Measurements from ENCODE around the gene CDCA7L.
"Not testable (repeated sequence)": the region's sequence is repeated elsewhere in the genome, so short reads cannot be mapped to it uniquely, and the experiment has no call there.

The CDCA7L gene

GRCh38 chr7:21938463-21938862, 7.2 kb downstream of the CDCA7L start:
- DNase-seq (ENCODE audit: insufficient read length, low spot score) (no peak), FAIRE-seq (no peak)
- no peak for TF ChIP-seq CTCF (IDR thresholded peaks at IDR 0.05; ENCODE audit: insufficient read depth, missing control alignments)

- FAIRE-seq (no peak), DNase-seq (ENCODE audit: insufficient read length, low spot score) (no peak)
- TF ChIP-seq CTCF (IDR thresholded peaks at IDR 0.05; ENCODE audit: insufficient read depth, missing control alignments): no peak
Measured at GRCh38 chr7:21934808-21935207, 10.9 kb downstream of the CDCA7L start.

GRCh38 chr7:21933293-21933692, 12.4 kb downstream of the CDCA7L start:
- not testable (repeated sequence) for DNase-seq (ENCODE audit: insufficient read length, low spot score); FAIRE-seq

- FAIRE-seq (no peak), DNase-seq (ENCODE audit: insufficient read length, low spot score) (no peak)
- no peak for TF ChIP-seq CTCF (IDR thresholded peaks at IDR 0.05; ENCODE audit: insufficient read depth, missing control alignments)
Measured at GRCh38 chr7:21927693-21928092, 18.0 kb downstream of the CDCA7L start.

- DNase-seq (ENCODE audit: insufficient read length, low spot score) (no peak), FAIRE-seq (no peak)
- TF ChIP-seq CTCF (IDR thresholded peaks at IDR 0.05; ENCODE audit: insufficient read depth, missing control alignments): no peak
Measured at GRCh38 chr7:21926448-21926847, 19.3 kb downstream of the CDCA7L start.

GRCh38 chr7:21923658-21924057, 22.0 kb downstream of the CDCA7L start:
- DNase-seq (ENCODE audit: insufficient read length, low spot score) (no peak), FAIRE-seq (no peak)
- no peak for TF ChIP-seq CTCF (IDR thresholded peaks at IDR 0.05; ENCODE audit: insufficient read depth, missing control alignments)

GRCh38 chr7:21922605-21923004, 23.1 kb downstream of the CDCA7L start:
- FAIRE-seq (no peak), DNase-seq (ENCODE audit: insufficient read length, low spot score) (no peak)
- TF ChIP-seq CTCF (IDR thresholded peaks at IDR 0.05; ENCODE audit: insufficient read depth, missing control alignments): no peak

GRCh38 chr7:21920936-21921335, 24.8 kb downstream of the CDCA7L start:
- FAIRE-seq (no peak), DNase-seq (ENCODE audit: insufficient read length, low spot score) (no peak)
- TF ChIP-seq CTCF (IDR thresholded peaks at IDR 0.05; ENCODE audit: insufficient read depth, missing control alignments): no peak
